HepG2 (cell line): ENCODE results near the gene EZH1. TPM values are rescaled to one million over a fixed set of nuclear protein-coding genes. Genes with fewer than 3 reads are reported as not detected.

ENCODE experiments used
- ATF7-NPFF ChIP-seq: sonication (generic); formaldehyde crosslinking; IDR thresholded peaks from 2 replicates; pipeline ENCODE4 v1.8.1; 2023; ENCODE audit warnings: mild to moderate bottlenecking, low read depth, missing genetic modification reagents, moderate library complexity
- FIP1L1 ChIP-seq: fragments of 200-400 bp; formaldehyde crosslinking; IDR thresholded peaks from 2 replicates; pipeline ENCODE4 v1.6.1; 2018; ENCODE audit warnings: low read depth, mild to moderate bottlenecking, low read length, moderate library complexity, borderline replicate concordance; ENCODE audit not compliant: insufficient read depth
- SP4 ChIP-seq: sonication (generic); formaldehyde crosslinking; IDR thresholded peaks from 2 replicates; pipeline ENCODE4 v1.8.1; 2023; ENCODE audit warnings: mild to moderate bottlenecking, missing genetic modification reagents
- ZBTB7B ChIP-seq: sonication (generic); formaldehyde crosslinking; IDR thresholded peaks from 2 replicates; pipeline ENCODE4 v1.4.0; 2020; ENCODE audit warnings: missing genetic modification reagents
- ZC3H13 ChIP-seq: sonication (generic); formaldehyde crosslinking; IDR thresholded peaks from 2 replicates; pipeline ENCODE4 v1.8.1; 2023; ENCODE audit warnings: mild to moderate bottlenecking, missing genetic modification reagents, moderate library complexity
- ZMYM4 ChIP-seq: sonication (generic); formaldehyde crosslinking; IDR thresholded peaks from 2 replicates; pipeline ENCODE4 v1.8.1; 2023; ENCODE audit warnings: mild to moderate bottlenecking, missing genetic modification reagents
- ZNF441 ChIP-seq: sonication (generic); formaldehyde crosslinking; IDR thresholded peaks from 2 replicates; pipeline ENCODE4 v1.7.0; 2021; ENCODE audit warnings: missing genetic modification reagents, borderline replicate concordance
- polyA plus RNA-seq, 8 experiments: library from polyadenylated mRNA; depleted of rRNA in 3 of 8; stranded (reverse) in 7 of 8; unstranded in 1 of 8; fragments of >200 nt; fragmentation: Illumina TruSeq in 4 of 8; extraction: Trizol in 4 of 8; gene quantifications; 2 replicates each; pipeline versions ENCODE4 v1.2.1 to v1.2.3, GENCODE V29; 2011 to 2016; ENCODE audit warnings: low read depth in 4 of 8, missing spikeins in 1 of 8, mixed read lengths in 1 of 8; ENCODE audit not compliant: insufficient read depth in 1 of 8
- total RNA-seq, 5 experiments: library from RNA; depleted of rRNA; stranded (reverse); fragments of >200 nt; fragmentation: Illumina TruSeq; extraction: Trizol; gene quantifications; 2 replicates each; pipeline ENCODE4 v1.2.3, GENCODE V29; 2016; ENCODE audit warnings: low read depth in 1 of 5
- TF ChIP-seq, protein P1 (sequence below): sonication (generic); formaldehyde crosslinking; IDR thresholded peaks from 2 replicates; pipeline ENCODE4 v1.5.1; 2020; ENCODE audit warnings: mild to moderate bottlenecking, missing genetic modification reagents, moderate library complexity
- TF ChIP-seq, protein P2 (sequence below): sonication (generic); formaldehyde crosslinking; IDR thresholded peaks from 2 replicates; pipeline ENCODE4 v1.8.0; 2022; ENCODE audit warnings: missing genetic modification reagents, mild to moderate bottlenecking, moderate library complexity, borderline replicate concordance
- TF ChIP-seq, protein P3 (sequence below): sonication (generic); formaldehyde crosslinking; IDR thresholded peaks from 2 replicates; pipeline ENCODE4 v1.4.0; 2020; ENCODE audit warnings: mild to moderate bottlenecking, missing genetic modification reagents
- TF ChIP-seq, protein P4 (sequence below): sonication (generic); formaldehyde crosslinking; conservative IDR thresholded peaks from 2 replicates; pipeline ENCODE4 v1.8.0; 2022; ENCODE audit warnings: missing genetic modification reagents

The EZH1 gene
- total and polyA plus RNA-seq, 2 of the 13 experiments (the other 11 are each of a cell fraction or from before 2014, with no cell fraction given), result 11.6 to 24.0 TPM

DNA sequence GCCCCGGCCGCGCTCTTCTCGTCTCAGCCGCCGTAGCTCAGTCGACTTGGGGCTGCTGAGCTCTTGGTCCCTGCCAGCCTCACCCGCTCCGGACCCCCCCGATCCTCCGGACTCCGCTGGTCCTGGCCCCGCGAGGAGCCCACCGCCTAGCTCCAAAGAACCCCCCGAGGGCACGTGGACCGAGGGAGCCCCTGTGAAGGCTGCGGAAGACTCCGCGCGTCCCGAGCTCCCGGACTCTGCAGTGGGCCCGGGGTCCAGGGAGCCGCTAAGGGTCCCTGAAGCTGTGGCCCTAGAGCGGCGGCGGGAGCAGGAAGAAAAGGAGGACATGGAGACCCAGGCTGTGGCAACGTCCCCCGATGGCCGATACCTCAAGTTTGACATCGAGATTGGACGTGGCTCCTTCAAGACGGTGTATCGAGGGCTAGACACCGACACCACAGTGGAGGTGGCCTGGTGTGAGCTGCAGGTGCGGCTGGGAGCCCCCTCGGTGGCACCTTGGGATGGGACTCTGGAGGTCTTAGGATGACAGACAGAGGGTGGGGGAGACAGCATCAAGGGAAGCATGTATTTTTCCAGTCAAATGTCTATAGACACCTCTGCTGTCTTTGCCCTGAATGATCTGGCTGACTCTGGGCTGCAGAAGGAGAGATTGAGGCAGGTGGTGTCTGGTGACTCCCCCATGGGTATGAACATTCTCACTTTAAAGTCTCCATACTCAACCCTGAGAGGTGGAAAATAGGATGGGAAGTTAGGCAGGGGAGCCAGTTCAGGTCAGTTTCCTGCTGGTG, 36.2 kb upstream of the EZH1 start (continued):
- TF ChIP-seq, protein P1, sequence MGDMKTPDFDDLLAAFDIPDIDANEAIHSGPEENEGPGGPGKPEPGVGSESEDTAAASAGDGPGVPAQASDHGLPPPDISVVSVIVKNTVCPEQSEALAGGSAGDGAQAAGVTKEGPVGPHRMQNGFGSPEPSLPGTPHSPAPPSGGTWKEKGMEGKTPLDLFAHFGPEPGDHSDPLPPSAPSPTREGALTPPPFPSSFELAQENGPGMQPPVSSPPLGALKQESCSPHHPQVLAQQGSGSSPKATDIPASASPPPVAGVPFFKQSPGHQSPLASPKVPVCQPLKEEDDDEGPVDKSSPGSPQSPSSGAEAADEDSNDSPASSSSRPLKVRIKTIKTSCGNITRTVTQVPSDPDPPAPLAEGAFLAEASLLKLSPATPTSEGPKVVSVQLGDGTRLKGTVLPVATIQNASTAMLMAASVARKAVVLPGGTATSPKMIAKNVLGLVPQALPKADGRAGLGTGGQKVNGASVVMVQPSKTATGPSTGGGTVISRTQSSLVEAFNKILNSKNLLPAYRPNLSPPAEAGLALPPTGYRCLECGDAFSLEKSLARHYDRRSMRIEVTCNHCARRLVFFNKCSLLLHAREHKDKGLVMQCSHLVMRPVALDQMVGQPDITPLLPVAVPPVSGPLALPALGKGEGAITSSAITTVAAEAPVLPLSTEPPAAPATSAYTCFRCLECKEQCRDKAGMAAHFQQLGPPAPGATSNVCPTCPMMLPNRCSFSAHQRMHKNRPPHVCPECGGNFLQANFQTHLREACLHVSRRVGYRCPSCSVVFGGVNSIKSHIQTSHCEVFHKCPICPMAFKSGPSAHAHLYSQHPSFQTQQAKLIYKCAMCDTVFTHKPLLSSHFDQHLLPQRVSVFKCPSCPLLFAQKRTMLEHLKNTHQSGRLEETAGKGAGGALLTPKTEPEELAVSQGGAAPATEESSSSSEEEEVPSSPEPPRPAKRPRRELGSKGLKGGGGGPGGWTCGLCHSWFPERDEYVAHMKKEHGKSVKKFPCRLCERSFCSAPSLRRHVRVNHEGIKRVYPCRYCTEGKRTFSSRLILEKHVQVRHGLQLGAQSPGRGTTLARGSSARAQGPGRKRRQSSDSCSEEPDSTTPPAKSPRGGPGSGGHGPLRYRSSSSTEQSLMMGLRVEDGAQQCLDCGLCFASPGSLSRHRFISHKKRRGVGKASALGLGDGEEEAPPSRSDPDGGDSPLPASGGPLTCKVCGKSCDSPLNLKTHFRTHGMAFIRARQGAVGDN (CRISPR knock-in tag), result peak; percentile 30
- no peak for TF ChIP-seq FIP1L1
- no peak; the same call in 1 of the 2 replicates for TF ChIP-seq ZC3H13 (CRISPR knock-in tag)
- no peak for TF ChIP-seq ZBTB7B (CRISPR knock-in tag)
- 0 out of 2 replicates have a peak, but pooled peaks have one; percentile 5 for TF ChIP-seq ZMYM4
- no peak for TF ChIP-seq SP4 (CRISPR knock-in tag)
- TF ChIP-seq ATF7-NPFF (CRISPR knock-in tag), result peak; percentile 69
- TF ChIP-seq, protein P2, sequence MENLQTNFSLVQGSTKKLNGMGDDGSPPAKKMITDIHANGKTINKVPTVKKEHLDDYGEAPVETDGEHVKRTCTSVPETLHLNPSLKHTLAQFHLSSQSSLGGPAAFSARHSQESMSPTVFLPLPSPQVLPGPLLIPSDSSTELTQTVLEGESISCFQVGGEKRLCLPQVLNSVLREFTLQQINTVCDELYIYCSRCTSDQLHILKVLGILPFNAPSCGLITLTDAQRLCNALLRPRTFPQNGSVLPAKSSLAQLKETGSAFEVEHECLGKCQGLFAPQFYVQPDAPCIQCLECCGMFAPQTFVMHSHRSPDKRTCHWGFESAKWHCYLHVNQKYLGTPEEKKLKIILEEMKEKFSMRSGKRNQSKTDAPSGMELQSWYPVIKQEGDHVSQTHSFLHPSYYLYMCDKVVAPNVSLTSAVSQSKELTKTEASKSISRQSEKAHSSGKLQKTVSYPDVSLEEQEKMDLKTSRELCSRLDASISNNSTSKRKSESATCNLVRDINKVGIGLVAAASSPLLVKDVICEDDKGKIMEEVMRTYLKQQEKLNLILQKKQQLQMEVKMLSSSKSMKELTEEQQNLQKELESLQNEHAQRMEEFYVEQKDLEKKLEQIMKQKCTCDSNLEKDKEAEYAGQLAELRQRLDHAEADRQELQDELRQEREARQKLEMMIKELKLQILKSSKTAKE (CRISPR knock-in tag), result no peak
- TF ChIP-seq, protein P3, sequence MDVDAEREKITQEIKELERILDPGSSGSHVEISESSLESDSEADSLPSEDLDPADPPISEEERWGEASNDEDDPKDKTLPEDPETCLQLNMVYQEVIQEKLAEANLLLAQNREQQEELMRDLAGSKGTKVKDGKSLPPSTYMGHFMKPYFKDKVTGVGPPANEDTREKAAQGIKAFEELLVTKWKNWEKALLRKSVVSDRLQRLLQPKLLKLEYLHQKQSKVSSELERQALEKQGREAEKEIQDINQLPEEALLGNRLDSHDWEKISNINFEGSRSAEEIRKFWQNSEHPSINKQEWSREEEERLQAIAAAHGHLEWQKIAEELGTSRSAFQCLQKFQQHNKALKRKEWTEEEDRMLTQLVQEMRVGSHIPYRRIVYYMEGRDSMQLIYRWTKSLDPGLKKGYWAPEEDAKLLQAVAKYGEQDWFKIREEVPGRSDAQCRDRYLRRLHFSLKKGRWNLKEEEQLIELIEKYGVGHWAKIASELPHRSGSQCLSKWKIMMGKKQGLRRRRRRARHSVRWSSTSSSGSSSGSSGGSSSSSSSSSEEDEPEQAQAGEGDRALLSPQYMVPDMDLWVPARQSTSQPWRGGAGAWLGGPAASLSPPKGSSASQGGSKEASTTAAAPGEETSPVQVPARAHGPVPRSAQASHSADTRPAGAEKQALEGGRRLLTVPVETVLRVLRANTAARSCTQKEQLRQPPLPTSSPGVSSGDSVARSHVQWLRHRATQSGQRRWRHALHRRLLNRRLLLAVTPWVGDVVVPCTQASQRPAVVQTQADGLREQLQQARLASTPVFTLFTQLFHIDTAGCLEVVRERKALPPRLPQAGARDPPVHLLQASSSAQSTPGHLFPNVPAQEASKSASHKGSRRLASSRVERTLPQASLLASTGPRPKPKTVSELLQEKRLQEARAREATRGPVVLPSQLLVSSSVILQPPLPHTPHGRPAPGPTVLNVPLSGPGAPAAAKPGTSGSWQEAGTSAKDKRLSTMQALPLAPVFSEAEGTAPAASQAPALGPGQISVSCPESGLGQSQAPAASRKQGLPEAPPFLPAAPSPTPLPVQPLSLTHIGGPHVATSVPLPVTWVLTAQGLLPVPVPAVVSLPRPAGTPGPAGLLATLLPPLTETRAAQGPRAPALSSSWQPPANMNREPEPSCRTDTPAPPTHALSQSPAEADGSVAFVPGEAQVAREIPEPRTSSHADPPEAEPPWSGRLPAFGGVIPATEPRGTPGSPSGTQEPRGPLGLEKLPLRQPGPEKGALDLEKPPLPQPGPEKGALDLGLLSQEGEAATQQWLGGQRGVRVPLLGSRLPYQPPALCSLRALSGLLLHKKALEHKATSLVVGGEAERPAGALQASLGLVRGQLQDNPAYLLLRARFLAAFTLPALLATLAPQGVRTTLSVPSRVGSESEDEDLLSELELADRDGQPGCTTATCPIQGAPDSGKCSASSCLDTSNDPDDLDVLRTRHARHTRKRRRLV, result no peak
- TF ChIP-seq, protein P4, sequence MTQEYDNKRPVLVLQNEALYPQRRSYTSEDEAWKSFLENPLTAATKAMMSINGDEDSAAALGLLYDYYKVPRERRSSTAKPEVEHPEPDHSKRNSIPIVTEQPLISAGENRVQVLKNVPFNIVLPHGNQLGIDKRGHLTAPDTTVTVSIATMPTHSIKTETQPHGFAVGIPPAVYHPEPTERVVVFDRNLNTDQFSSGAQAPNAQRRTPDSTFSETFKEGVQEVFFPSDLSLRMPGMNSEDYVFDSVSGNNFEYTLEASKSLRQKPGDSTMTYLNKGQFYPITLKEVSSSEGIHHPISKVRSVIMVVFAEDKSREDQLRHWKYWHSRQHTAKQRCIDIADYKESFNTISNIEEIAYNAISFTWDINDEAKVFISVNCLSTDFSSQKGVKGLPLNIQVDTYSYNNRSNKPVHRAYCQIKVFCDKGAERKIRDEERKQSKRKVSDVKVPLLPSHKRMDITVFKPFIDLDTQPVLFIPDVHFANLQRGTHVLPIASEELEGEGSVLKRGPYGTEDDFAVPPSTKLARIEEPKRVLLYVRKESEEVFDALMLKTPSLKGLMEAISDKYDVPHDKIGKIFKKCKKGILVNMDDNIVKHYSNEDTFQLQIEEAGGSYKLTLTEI (CRISPR knock-in tag), result no peak
- TF ChIP-seq ZNF441 (CRISPR knock-in tag), result no peak
